ENCODE results near the gene PLPP3.

GRCh38 chr1:56538532-56538931 lies 40.8 kb downstream of the PLPP3 start:
- TF ChIP-seq, protein P1, sequence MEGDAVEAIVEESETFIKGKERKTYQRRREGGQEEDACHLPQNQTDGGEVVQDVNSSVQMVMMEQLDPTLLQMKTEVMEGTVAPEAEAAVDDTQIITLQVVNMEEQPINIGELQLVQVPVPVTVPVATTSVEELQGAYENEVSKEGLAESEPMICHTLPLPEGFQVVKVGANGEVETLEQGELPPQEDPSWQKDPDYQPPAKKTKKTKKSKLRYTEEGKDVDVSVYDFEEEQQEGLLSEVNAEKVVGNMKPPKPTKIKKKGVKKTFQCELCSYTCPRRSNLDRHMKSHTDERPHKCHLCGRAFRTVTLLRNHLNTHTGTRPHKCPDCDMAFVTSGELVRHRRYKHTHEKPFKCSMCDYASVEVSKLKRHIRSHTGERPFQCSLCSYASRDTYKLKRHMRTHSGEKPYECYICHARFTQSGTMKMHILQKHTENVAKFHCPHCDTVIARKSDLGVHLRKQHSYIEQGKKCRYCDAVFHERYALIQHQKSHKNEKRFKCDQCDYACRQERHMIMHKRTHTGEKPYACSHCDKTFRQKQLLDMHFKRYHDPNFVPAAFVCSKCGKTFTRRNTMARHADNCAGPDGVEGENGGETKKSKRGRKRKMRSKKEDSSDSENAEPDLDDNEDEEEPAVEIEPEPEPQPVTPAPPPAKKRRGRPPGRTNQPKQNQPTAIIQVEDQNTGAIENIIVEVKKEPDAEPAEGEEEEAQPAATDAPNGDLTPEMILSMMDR (IDR thresholded peaks at IDR 0.05) = no peak
- TF ChIP-seq POLR2A (IDR thresholded peaks at IDR 0.05) = no peak

Measured in esophagus squamous epithelium (tissue), 4 donors.